Activated naive CD4-positive, alpha-beta T cell treated with anti-CD3 and anti-CD28 coated beads, Interleukin-2, amount 50 U/mL, for 24 hours (primary cell): Measurements from ENCODE around the gene JMJD6.

Experiments
- H3K27ac Mint-ChIP-seq: one replicate; pipeline ENCODE4 v1.8.0; 2021; ENCODE audit warnings: mild to moderate bottlenecking, mixed read lengths
- H3K27me3 Mint-ChIP-seq: one replicate; pipeline ENCODE4 v1.8.0; 2021; ENCODE audit warnings: mixed read lengths
- H3K36me3 Mint-ChIP-seq: one replicate; pipeline ENCODE4 v1.8.0; 2021; ENCODE audit warnings: mixed read lengths
- H3K4me1 Mint-ChIP-seq: one replicate; pipeline ENCODE4 v1.8.0; 2021; ENCODE audit warnings: mixed read lengths
- H3K4me3 Mint-ChIP-seq: one replicate; pipeline ENCODE4 v1.8.0; 2021; ENCODE audit warnings: mild to moderate bottlenecking, mixed read lengths
- H3K9me3 Mint-ChIP-seq: one replicate; pipeline ENCODE4 v1.8.0; 2021; ENCODE audit warnings: mixed read lengths

JMJD6 gene

GRCh38 chr17:76683921-76684745 is 42.3 kb downstream of the JMJD6 start:
- Mint-ChIP-seq H3K27ac (no peak overlapping the region), H3K4me3 (no peak overlapping the region), H3K9me3 (no peaks in the 10 kb centered on the region), H3K27me3 (peaks cover 1% of the 10 kb centered on the region), H3K4me1 (peaks cover 6% of the 10 kb centered on the region), H3K36me3 (no peaks in the 10 kb centered on the region)

GRCh38 chr17:76683011-76683755 is 43.2 kb downstream of the JMJD6 start:
- Mint-ChIP-seq H3K36me3 (no peaks in the 10 kb centered on the region), H3K27ac (no peak overlapping the region), H3K4me3 (no peak overlapping the region), H3K9me3 (no peaks in the 10 kb centered on the region), H3K4me1 (peaks cover 6% of the 10 kb centered on the region), H3K27me3 (no peaks in the 10 kb centered on the region)

- peaks cover 6% of the 10 kb centered on the region for H3K4me1 Mint-ChIP-seq
- H3K27ac Mint-ChIP-seq = no peak overlapping the region
- H3K4me3 Mint-ChIP-seq = no peak overlapping the region
- no peaks in the 10 kb centered on the region for H3K9me3 Mint-ChIP-seq
- no peaks in the 10 kb centered on the region for H3K27me3 Mint-ChIP-seq
- H3K36me3 Mint-ChIP-seq = no peaks in the 10 kb centered on the region
Observed at GRCh38 chr17:76682296-76682695, 44.1 kb downstream of the JMJD6 start.

GRCh38 chr17:76681222-76682137 is 44.9 kb downstream of the JMJD6 start:
- Mint-ChIP-seq H3K36me3 (no peaks in the 10 kb centered on the region), H3K27ac (peak overlapping the region; percentile 38), H3K27me3 (no peaks in the 10 kb centered on the region), H3K9me3 (no peaks in the 10 kb centered on the region), H3K4me1 (peaks cover 6% of the 10 kb centered on the region), H3K4me3 (no peak overlapping the region)

- no peaks in the 10 kb centered on the region for H3K9me3 Mint-ChIP-seq
- no peak overlapping the region for H3K27ac Mint-ChIP-seq
- no peak overlapping the region for H3K4me3 Mint-ChIP-seq
- H3K36me3 Mint-ChIP-seq = no peaks in the 10 kb centered on the region
- H3K4me1 Mint-ChIP-seq = peaks cover 6% of the 10 kb centered on the region
- no peaks in the 10 kb centered on the region for H3K27me3 Mint-ChIP-seq
Observed at GRCh38 chr17:76679239-76679638, 47.2 kb downstream of the JMJD6 start.

GRCh38 chr17:76678330-76678729 is 48.1 kb downstream of the JMJD6 start:
- Mint-ChIP-seq H3K4me3 (no peak overlapping the region), H3K27me3 (no peaks in the 10 kb centered on the region), H3K36me3 (no peaks in the 10 kb centered on the region), H3K4me1 (peaks cover 6% of the 10 kb centered on the region), H3K27ac (no peak overlapping the region), H3K9me3 (no peaks in the 10 kb centered on the region)

- H3K9me3 Mint-ChIP-seq = no peaks in the 10 kb centered on the region
- peaks cover 10% of the 10 kb centered on the region for H3K4me1 Mint-ChIP-seq
- no peaks in the 10 kb centered on the region for H3K36me3 Mint-ChIP-seq
- H3K27me3 Mint-ChIP-seq = no peaks in the 10 kb centered on the region
- H3K4me3 Mint-ChIP-seq = no peak overlapping the region
- H3K27ac Mint-ChIP-seq = no peak overlapping the region
Observed at GRCh38 chr17:76677406-76677805, 49.0 kb downstream of the JMJD6 start.

GRCh38 chr17:76676629-76677028 is 49.8 kb downstream of the JMJD6 start:
- no peaks in the 10 kb centered on the region for H3K36me3 Mint-ChIP-seq
- H3K4me1 Mint-ChIP-seq = peaks cover 17% of the 10 kb centered on the region
- no peaks in the 10 kb centered on the region for H3K9me3 Mint-ChIP-seq
- H3K27ac Mint-ChIP-seq = no peak overlapping the region
- no peak overlapping the region for H3K4me3 Mint-ChIP-seq
- H3K27me3 Mint-ChIP-seq = no peaks in the 10 kb centered on the region

- H3K4me1 Mint-ChIP-seq = peaks cover 22% of the 10 kb centered on the region
- H3K4me3 Mint-ChIP-seq = no peak overlapping the region
Observed at GRCh38 chr17:76675648-76676047, 50.8 kb downstream of the JMJD6 start.

GRCh38 chr17:76674600-76674999 is 51.8 kb downstream of the JMJD6 start:
- no peaks in the 10 kb centered on the region for H3K9me3 Mint-ChIP-seq
- no peak overlapping the region for H3K4me3 Mint-ChIP-seq
- H3K27ac Mint-ChIP-seq = no peak overlapping the region

More at GRCh38 chr17:76675648-76676047, 50.8 kb downstream of the JMJD6 start:
- Mint-ChIP-seq H3K9me3 (no peaks in the 10 kb centered on the region), H3K27ac (no peak overlapping the region), H3K27me3 (no peaks in the 10 kb centered on the region), H3K36me3 (no peaks in the 10 kb centered on the region)

GRCh38 chr17:76673729-76674128 is 52.7 kb downstream of the JMJD6 start:
- Mint-ChIP-seq H3K4me3 (no peak overlapping the region), H3K9me3 (no peaks in the 10 kb centered on the region), H3K27ac (no peak overlapping the region), H3K27me3 (no peaks in the 10 kb centered on the region), H3K36me3 (no peaks in the 10 kb centered on the region), H3K4me1 (peaks cover 36% of the 10 kb centered on the region)

More at GRCh38 chr17:76674600-76674999, 51.8 kb downstream of the JMJD6 start:
- Mint-ChIP-seq H3K36me3 (no peaks in the 10 kb centered on the region), H3K4me1 (peaks cover 32% of the 10 kb centered on the region), H3K27me3 (no peaks in the 10 kb centered on the region)

GRCh38 chr17:76672892-76673291 is 53.5 kb downstream of the JMJD6 start:
- H3K27me3 Mint-ChIP-seq = no peaks in the 10 kb centered on the region
- peak overlapping the region; percentile 96 for H3K4me3 Mint-ChIP-seq
- peaks cover 36% of the 10 kb centered on the region for H3K4me1 Mint-ChIP-seq
- H3K36me3 Mint-ChIP-seq = no peaks in the 10 kb centered on the region
- peak overlapping the region; percentile 85 for H3K27ac Mint-ChIP-seq
- H3K9me3 Mint-ChIP-seq = no peaks in the 10 kb centered on the region

GRCh38 chr17:76672270-76672851 is 54.0 kb downstream of the JMJD6 start:
- H3K4me3 Mint-ChIP-seq = peak overlapping the region; percentile 96
- H3K9me3 Mint-ChIP-seq = no peaks in the 10 kb centered on the region
- peaks cover 36% of the 10 kb centered on the region for H3K4me1 Mint-ChIP-seq
- peak overlapping the region; percentile 97 for H3K27ac Mint-ChIP-seq
- H3K36me3 Mint-ChIP-seq = no peaks in the 10 kb centered on the region
- H3K27me3 Mint-ChIP-seq = no peaks in the 10 kb centered on the region

- Mint-ChIP-seq H3K9me3 (no peaks in the 10 kb centered on the region), H3K36me3 (no peaks in the 10 kb centered on the region), H3K27me3 (no peaks in the 10 kb centered on the region), H3K27ac (peak overlapping the region; percentile 97), H3K4me3 (peak overlapping the region; percentile 96), H3K4me1 (peaks cover 36% of the 10 kb centered on the region)
Observed at GRCh38 chr17:76671912-76672262, 54.5 kb downstream of the JMJD6 start.
